Measurements from ENCODE around the gene MMP25.
"Not testable (repeated sequence)": the region's sequence is repeated elsewhere in the genome, so short reads cannot be mapped to it uniquely, and the experiment has no call there.

Gene MMP25

GRCh38 chr16:3030222-3031212 is 15.8 kb upstream of the MMP25 start:
- DNase-seq, result no peak

DNA sequence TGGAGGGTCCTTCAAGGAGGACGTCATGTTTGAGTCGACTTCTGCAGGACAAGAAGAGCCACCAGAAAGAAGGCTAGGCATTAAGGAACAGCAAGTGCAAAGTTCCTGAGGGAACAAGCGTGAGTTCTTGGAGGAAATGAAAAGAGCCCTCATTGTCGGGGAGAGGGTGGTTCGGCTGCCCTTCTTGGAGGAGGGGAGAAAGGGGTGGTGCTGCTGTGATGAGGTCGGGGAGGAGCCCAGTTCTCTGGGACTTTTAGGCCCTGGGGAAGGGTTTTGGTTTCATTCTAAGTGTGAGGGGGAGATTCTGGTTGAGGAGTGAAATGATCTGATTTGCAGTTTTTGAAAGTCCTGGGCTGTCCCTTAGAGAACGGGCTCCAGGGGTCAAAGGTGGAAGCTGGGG is 13.7 kb upstream of the MMP25 start:
- no peak for DNase-seq

- DNase-seq, result no peak
Observed at GRCh38 chr16:3035289-3035971, 10.9 kb upstream of the MMP25 start.

DNA sequence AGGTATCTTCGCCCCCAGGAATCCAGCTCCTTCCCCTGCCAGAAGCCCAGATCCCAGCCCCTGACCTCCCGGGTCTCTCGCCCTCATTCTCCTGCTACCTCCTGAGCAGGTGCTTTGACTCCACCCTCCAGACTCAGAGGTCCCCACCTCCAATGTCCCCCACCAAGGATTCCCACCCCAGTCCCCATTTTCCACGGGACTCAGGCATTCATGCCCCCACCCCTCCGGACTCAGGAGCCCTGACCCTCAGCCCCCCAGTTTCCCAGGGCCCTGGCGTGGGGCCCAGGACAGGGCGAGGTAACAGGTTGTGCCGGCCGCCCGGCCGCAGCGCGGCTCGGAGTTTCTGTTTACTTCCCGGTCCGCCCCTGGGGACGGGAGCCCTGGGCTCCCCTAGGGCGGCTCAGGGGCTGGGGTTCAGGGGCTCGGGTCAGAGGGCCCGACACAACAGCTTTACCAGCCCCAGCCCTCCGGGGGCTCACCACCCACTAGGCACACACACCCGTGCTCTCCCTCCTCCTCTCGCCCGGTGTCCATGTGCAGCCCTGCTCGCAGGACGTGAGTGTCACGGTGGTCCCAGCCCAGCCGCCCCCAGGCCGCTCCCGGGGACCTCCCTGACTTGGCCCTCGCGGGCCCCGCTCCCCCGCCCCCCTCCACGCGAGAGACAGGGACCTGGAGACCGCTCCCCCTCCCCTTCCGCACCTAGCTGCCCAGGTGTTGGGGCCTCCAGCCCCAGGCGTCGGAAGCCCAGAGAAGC is 10.2 kb upstream of the MMP25 start:
- no peak for DNase-seq

DNA sequence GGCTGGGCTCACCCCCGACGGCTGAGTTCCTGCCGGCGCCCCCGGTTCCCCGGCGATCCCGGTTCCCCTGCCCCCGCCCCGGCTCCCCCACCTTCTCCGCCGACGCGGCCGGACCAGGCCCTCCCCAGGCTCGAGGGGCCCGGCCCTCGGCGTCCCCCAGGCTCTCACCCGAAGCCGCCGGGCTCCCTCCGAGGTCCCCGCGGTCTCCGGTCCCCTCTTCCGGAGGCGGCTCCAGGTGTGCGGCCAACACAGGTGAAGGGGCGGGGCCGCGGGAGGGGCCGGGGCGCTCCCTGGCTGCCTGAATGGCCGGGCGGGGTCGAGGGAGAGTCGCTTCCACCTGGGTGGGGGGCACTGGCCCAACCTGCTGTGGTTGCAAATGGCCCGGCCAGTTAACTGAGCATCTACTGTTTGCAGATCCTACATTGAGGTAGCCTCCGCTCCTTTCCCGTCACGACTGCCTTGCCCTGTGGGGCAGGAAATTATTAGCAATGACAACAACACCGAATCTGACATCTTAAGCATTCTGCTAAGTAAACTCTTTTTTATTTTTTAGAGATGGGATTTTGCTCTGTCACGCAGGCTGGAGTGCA is 9.5 kb upstream of the MMP25 start, which contains the start of gene BICDL2:
BICDL2 (minus strand) TSS at position 219 of the 590 bp plus-strand sequence. CDS start 1,448 bp downstream, outside the sequence.
- DNase-seq, result no peak

GRCh38 chr16:3038256-3038655 is 8.1 kb upstream of the MMP25 start:
- DNase-seq, result no peak

DNA sequence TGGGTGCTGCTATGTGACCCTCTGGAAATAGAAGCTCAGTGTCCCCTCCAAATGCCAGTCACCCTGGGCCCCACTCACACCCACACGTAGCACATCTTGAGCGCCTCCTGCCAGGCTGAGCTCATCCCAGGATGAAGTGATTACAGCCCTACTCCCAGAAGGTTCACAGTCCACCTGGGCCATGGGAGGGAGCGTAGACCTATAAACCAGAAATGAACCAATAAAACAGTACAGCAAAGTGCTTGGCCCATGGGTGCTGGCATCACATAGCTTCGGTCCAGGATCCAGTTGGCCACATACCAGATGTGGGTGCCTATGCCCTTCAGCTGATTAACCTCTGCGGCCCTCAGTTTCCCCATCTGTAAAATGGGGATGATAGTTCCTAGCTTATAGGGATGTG is 7.5 kb upstream of the MMP25 start:
- no peak for DNase-seq

- DNase-seq, result no peak
Observed at GRCh38 chr16:3042376-3042775, 4.0 kb upstream of the MMP25 start.

GRCh38 chr16:3044708-3045107 is 1.7 kb upstream of the MMP25 start:
- DNase-seq, result no peak

DNA sequence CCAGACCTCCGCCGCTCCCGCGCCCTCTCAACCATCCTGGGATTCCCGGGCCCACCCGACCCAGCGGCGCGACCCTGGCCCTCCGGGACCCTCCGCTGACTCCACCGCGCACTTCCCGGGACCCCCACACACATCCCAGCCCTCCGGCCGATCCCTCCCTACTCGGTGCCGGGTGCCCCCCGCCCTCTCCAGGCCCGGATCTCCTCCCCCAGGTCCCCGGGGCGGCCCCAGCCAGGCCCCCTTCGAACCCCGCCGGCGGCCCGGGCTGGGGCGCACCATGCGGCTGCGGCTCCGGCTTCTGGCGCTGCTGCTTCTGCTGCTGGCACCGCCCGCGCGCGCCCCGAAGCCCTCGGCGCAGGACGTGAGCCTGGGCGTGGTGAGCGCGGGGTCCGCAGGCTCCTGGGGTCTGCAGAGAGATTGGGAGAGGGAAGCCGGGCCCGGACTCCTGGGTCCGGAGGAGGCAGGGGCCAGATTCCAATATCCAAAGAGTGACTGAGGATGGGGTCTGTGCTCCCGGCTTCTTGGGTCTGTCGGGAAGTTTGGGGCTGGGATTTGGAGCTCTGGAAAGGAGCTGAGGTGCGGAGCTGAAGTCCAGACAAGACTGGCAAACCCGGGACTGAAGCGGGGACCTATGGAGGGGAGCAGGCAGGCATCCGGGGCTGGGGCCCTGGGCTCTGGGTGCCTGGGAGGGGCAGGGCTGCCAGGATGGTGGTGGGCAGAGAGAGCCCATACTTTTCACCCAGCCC is 453 bp downstream of the MMP25 start:
- no peak for DNase-seq

DNA sequence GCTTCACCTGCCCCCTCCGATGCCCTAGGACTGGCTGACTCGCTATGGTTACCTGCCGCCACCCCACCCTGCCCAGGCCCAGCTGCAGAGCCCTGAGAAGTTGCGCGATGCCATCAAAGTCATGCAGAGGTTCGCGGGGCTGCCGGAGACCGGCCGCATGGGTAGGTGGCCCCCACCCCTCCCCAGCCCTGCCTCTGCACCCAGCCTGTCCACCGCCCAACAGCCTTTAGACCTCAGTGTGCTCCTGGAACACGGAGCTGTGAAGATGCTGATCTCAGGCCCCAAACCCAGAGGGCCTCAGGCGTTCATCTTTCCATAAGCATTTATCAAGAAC is 993 bp downstream of the MMP25 start:
- no peak for DNase-seq

DNA sequence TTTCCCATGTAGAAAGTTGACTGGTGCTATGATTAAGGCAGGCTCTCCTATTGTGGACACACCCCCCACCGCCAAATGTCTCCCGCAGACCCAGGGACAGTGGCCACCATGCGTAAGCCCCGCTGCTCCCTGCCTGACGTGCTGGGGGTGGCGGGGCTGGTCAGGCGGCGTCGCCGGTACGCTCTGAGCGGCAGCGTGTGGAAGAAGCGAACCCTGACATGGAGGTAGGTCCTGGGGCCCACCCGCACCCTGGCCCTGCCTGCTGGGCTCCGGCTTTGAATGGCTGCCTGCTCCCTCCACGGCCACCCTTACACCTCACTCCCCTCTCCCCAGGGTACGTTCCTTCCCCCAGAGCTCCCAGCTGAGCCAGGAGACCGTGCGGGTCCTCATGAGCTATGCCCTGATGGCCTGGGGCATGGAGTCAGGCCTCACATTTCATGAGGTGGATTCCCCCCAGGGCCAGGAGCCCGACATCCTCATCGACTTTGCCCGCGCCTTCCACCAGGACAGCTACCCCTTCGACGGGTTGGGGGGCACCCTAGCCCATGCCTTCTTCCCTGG is 3.6 kb downstream of the MMP25 start:
- DNase-seq, result no peak

DNA sequence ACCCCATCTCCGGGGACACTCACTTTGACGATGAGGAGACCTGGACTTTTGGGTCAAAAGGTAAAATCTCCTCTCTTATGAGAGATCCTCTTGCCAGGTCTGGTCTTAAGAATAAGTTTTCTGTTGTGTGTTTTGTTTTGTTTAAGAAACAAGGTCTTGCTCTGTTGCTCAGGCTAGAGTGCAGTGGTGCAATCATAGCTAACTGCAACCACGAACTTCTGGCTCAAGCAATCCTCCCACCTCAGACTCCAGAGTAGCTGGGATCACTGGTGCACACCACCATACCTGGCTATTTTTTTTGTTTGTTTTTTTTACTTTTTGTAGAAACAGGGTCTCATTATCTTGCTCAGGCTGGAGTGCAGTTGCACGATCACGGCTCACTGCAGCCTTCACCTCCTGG is 4.1 kb downstream of the MMP25 start:
- no peak for DNase-seq

DNA sequence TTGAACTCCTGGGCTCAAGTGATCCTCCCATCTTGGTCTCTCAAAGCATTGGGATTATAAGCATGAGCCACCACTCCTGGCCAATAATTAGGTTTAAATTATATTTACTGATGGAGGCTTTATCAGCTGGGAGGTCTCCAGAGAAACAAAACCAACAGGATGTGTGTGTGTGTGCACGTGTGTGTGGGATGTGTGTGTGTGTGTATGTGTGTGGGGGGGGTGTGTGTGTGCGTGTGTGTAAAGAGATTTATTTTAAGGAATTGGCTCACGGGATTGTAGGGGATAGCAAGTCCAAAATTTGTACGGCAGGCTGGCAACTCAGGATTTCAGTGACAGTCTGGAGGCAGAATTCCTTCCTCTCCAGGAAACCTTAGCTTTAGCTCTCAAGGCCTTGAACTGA is 4.6 kb downstream of the MMP25 start:
- no peak for DNase-seq

DNA sequence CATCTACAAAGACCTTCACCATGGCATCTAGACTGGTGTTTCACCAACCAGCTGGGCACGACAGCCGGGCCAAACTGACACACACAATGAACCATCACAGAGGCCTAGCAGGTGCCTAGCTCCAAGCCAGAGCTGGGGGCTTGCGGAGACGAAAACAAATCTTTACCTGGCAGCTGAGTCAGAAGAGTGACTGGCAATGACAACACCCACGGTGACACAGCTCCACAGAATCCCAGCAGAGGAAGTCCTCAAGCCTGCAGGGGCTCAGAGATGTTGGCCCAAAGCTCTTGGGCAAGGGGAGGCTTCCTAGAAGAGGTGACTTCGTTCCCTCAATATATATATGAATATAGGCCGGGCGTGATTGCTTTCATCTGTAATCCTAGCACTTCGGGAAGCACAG is 5.1 kb downstream of the MMP25 start:
- no peak for DNase-seq

DNA sequence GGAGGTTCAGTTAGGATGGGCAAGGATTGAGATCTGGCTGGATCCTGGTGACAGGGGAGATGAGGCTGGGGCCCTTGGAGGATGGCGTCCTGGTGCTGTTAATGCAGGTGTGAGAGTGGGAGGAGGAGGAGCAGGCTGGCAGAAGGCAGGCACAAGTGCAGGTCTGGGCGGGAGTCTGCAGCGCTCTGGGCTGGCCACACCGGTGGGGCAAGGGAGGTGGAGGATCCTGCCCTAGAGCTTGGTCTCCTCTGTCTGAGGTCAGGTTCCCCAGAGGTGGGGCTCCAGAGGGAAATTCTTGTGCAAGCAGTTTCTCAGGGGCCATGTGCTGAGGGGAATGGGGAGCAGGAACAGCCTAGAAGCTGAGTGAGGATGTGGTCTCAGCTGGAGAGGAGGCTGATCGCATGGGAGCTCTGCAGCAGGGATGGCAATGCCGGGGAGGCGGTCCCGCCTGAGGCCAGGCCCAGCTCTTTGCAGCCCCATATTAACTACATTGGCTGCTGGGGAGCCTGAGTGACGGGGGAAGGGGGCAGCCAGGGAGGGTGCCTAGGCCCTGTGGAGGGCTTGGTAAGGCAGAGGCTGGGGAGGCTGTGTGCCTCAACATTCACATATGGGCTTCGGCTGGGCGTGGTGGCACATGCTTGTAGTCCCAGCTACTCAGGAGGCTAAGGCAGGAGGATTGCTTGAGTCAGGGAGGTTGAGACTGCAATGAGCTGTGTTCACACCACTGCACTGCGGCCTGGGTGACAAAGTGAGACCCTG is 6.4 kb downstream of the MMP25 start:
- not testable (repeated sequence) for DNase-seq

- not testable (repeated sequence) for DNase-seq
Observed at GRCh38 chr16:3053330-3053710, 7.0 kb downstream of the MMP25 start.

DNA sequence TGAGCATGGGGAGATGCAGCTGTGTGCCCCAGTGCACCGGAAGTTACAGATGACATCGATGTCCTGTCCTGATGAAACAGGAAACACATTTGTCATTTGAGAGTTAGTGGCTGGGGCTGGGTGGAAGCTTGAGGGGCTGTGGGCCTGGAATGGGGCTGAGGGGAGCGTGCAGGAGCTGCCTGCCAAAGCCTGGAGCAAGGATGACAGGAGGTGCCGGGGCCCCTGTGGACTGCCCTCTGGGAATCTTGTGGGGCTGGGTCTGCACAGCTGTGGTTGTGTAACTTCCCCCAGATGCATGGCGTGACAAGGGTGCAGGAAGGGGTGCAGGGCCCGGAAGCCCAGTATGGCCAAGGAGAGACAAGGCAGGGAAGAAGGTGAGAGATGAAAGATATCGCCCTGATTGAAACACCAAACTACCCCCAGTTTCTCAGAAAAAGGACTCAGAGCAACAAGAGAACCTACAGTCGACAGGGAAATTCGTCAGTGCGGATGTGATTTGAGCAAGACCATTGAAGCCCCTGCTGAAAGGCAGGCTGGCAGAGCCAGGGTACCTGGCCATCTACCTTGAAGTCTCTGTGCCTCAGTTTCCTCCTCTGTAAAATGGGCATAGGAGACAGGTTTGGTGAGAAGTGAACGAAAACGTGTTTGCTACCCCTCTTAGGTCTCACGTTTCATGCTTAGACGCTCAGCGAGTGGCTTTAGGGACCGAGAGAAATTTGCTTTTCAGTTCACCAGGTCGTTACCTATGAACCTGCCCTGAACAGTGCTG is 8.8 kb downstream of the MMP25 start:
- no peak for DNase-seq

- DNase-seq, result not testable (repeated sequence)
Observed at GRCh38 chr16:3055734-3056115, 9.4 kb downstream of the MMP25 start.
